H4 (cell line): Measurements from ENCODE around the gene NUDT3. TPM values are rescaled to one million over a fixed set of nuclear protein-coding genes. Genes with fewer than 3 reads are reported as not detected.

Experiments
- DNase-seq: peaks from one replicate; pipeline ENCODE4 v3.0.0-alpha.2; 2015; ENCODE audit warnings: low spot score
- total RNA-seq: library from RNA; depleted of rRNA; stranded (reverse); fragments of >200 nt; shearing (Covaris generic); gene quantifications from 2 replicates; pipeline ENCODE4 v1.2.3, GENCODE V29; 2014; rRNA removed

Gene NUDT3
- total RNA-seq, 1 experiment from 2014 or later = 11.5 TPM

DNA sequence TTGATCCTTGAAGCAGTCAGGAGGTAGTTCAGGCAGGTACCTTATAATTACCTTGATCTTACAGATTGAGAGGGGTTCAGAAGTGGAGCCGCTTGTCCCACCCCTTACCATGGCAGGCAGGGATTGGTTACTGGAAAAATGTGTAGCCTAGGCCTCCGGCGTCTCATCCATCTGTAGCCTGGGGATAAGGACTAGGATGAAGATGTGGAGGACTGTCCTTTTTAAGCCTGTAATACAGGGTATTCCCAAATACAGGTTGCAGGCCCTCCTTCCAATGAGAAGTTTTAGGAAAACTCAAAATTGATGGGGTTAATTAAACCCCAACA, 153.0 kb downstream of the NUDT3 start:
- no peak for DNase-seq

DNA sequence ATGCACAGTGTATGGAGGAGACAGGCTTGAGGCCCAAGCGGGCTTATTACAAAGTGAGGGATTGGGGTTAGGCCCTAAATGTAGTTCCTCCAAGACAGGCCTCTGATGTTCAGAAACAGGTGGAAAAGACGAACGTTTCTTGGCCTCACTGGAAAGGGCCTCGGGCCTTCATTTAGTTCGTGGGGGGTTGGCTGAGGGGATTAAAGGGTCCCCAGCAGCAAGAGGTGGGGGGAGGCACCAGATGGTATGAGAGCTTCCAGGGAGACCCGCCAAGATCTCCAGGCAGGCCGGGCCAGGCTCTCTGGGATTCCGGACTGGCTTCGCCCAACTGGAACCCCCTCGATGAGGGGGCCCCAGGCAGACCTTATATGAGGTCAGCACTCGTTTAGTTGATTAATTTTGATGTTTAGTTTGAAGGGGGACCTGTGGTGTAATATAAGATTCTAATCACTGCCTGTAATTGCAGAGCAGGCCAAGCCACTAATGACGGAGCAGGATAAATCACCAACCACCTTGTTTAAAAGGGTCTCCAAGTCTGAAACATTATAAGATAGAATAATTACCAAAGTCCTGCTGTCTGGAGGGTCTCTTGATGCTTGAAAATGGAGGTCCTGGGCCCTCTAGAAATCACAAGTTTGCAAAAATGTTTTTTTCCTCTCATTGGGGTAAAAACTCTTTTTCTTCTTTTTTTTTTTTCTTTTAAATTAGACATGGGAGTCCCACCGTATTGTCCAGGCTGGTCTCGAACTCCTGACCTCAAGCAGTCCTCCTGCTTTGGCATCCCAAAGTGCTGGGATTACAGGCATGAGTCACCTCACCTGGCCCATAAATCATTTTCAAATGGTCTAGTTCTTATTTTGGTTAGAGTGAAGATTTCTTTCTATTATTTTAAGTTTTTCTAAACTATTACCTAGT, 153.6 kb downstream of the NUDT3 start:
- no peak for DNase-seq

DNA sequence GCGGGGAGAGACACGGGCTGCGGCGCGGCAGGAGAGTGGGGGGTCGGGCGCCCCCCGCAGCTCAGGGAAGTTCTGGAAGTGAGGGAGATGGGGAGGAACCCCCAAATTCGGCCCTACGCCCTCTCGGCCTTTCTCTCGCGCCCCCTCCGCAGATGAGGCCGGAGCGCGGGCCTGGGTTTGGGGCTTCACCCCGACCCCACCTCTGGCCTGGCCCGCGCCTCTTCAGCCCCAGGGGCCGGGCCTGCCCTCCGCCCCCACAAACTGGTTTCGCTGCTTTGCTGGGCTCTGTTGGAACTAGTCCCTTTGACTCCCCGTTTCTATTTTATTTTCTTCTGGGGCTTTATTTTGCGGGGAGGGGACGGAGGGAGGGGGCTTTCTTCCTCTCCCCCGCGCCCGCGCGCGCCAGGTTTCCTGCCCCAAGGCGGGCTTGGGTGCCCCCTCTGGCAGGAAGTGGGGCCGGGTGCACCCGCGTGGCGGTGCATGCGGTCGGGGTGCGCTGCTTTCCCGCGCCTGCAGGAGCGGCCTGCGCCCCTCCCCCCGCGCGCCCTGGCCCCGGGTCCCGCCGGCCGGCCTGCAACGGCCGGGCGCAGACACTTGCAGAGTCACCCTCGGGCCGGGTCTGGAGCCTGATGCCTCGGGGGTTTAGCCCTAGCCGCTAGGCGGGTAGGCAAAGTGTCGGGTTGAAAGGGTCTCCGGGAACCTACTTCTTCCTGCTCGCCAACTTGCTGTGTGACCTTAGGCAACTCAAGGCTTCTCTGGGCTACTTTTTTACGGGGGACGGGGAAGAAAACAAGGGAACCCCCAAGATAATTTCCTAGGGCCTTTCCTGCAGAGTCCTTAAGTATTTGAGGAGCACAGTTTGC, 154.5 kb downstream of the NUDT3 start:
- no peak for DNase-seq

DNA sequence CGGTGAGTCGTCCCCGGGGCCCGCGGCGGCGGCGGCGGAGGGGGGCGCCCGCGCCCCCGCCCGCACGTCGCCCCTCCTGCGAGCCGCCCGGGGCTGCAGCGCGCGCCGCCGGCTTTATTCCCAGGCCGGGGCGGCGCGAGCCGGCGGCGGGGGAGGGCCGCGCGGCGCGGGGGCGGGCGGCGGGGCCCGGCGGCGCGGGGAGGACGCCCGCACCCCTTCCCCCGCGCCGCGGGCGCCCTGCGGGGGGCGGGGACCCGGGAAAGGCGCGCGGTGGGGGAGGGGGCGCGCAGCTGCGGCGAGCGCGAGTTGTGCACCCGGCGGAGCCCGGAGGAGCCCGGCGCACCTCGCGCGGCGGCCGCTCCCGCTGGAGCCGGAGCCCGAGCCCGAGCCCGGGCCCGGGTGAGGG, 155.2 kb downstream of the NUDT3 start:
- DNase-seq = no peak

DNA sequence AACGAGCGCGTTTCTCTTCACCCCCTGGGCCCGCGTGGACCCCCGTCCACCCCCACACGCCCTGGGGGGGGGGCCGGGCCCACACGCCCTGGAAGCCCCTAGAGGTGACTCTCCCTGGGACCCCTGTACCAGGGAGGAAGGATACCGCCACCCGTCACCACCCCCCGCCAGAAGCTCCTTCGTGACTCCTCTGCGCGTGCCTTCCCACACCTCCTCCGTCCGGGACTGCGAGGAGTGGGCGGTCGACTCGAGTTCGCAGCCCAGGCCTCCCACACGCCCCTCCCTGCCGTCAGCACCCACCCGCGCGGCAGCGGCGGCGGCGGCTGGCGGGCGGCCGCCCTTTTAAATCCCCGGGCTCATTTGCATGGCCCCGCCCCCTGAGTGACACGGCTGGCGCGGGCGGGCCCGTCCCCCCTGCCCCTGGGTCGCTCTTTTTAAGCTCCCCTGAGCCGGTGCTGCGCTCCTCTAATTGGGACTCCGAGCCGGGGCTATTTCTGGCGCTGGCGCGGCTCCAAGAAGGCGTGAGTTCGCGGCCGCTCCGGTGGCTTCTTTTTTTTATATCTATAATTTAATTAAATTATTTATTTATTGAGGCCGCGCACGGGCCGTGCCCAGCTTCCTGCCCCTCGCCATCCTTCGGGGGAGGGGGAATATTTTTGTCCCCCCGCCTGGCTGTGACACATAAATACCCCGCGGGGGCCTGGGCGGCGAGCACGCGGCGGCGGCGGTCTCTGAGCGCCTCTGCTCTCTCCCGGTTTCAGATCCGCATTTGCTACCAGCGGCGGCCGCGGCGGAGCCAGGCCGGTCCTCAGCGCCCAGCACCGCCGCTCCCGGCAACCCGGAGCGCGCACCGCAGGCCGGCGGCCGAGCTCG, 155.8 kb downstream of the NUDT3 start, which contains the start of gene HMGA1:
Gene HMGA1 (plus strand): TSS at position 431 of the 873 bp plus-strand sequence. CDS start 3,908 bp downstream, outside the sequence.
- DNase-seq = peak; percentile 79

DNA sequence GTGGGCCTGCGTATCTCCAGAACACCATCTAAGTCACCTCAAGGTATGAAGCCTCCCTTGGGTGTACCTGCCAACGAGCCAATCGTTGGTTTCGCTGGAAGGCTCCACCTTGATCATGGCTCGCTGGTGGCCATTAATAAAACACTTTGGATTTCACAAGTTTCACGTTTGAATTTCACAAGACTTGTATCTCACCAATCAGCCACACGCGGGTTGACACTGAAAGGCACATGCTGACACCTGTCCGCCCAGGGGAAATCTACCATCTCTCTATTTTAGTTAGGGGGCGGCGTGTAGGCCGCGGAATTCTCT, 156.4 kb downstream of the NUDT3 start:
- no peak for DNase-seq

DNA sequence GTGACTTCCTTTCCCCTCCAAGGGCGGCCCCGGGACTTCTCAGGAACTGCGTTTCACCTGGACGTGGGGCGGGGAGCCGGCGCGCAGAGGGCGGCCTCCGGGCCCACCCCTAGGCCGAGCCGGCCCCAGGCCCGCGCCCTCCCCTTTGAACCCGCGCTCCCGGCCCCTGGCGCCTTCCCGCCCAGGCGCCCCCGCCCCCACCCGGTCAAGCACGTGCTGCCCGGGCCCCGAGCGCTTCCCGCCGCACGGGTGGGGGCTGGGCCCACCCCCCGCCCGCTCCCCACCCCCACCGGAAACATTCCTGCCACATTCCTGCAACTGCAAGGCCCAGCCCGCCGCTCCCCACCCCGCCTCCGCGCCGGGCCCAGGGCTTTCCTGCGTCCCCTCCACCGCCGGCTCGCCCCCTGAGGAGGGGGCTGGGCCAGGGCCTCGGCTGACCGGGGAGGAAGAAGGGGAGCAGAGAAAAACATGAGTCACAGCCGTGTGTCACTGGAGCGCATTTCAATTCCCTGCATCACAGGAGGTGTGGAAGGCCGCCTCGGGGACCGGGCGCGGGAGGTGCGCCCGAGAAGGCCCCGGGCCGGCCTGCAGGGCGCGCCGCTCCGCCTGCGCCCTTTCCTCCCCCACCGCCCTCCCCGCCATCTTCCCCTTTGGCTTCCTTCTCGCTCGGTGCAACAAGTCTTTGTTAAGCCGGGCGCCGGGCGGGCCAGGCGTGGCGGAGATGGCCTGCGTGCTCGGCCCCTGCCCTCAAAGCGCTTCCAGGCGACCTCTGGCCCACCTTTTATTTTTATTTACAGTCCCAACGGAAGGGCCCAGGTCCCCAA, 156.9 kb downstream of the NUDT3 start:
- DNase-seq = no peak

DNA sequence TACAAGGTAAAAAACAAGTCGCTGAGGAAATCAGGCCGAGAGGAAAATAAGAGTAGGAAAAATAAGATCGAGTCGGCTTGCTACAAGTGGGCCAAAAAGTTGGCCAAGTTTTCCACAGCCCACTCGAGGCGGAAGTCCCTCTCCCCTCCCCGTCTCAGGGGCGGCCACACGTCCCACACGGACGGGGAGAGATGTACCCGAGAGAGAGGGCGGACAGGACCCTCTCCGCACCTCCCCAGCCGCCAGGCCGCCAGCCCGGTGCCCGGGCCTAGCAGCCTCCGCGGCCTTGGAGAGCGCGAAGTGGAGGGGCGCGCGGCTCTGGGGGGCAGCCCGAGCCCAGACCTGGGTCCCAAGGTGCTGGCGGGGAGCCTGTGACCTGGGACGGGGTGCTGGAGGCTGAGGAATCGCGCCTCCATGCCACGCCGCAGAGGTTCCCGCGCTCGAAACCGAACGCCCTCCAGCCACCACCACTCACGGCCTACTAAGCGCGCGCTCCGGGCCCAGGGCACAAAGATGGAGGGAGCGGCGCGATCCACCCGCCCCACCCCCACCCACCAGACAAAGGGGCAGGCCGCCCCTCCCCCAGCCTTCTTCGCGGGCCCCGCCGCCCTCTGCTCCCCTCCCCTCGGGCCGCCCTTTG, 157.7 kb downstream of the NUDT3 start:
- DNase-seq = no peak

DNA sequence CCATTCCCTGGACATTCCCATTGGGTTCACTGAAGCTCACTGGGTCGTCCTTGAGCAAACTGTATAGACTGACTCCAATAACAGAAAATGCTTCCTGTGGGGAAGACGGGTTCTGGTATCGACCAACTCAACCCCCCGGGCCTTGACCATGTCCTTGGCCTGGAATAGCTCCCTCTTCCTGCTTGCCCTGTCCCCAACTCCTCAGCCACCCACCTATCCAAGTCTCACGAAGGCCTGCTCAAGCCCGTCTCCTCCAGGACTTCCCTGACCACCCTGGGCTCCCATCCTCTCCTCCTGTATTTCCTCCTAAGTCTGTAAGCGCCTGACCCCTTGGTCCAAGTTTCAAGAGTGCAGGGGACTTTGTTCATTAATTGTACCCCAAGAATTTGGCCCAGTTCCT, 158.6 kb downstream of the NUDT3 start:
- no peak for DNase-seq

DNA sequence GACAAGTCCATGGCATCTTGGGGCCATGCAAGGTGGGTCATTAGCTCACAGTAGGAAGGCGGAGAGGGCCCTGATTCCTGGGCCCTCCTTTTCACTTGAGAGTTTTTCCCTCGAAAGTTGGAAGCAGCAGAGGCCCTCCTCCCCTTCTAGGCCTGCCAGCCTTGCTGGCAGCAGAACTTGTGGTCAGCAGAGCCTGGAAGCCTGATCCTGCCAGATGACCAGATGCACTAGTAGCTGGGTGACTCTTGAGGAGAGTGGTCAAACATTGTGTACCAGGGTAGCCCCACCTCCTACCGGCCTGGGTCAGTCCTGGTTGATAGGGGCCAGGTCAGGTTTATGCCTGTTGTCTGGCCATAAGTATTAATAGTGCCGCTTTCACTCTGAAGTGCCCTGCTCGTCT, 159.6 kb downstream of the NUDT3 start:
- no peak for DNase-seq

DNA sequence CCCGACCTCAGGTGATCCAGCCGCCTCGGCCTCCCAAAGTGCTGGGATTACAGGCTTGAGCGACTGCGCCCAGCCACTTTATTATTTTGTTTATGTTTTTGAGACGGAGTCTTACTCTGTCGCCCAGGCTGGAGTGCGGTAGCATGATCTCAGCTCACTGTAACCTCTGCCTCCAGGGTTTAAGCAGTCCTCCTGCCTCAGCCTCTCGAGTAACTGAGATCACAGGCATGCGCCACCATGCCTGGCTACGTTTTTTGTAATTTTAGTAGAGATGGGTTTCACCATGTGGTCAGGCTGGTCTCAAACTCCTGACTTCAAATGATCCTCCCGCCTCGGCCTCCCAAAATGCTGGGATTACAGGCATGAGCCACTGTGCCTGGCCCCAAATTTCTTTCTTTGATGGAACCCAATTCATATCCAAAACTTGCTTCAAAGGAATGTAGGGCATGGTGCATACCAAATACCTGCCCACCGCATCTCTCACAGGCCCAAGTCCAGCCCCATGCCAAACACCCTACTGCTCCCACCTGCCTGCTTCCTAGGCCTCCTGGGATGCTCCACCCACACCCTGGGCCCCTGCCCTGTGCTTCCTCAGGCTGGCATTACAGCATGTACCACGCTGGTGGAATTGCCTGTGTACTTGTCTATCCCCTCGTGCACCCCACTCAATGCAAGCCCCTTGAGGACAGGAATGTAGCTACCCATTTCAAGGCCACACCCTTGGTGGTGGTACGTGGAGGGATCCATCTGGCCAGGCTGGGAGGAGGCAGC, 160.7 kb downstream of the NUDT3 start:
- no peak for DNase-seq

DNA sequence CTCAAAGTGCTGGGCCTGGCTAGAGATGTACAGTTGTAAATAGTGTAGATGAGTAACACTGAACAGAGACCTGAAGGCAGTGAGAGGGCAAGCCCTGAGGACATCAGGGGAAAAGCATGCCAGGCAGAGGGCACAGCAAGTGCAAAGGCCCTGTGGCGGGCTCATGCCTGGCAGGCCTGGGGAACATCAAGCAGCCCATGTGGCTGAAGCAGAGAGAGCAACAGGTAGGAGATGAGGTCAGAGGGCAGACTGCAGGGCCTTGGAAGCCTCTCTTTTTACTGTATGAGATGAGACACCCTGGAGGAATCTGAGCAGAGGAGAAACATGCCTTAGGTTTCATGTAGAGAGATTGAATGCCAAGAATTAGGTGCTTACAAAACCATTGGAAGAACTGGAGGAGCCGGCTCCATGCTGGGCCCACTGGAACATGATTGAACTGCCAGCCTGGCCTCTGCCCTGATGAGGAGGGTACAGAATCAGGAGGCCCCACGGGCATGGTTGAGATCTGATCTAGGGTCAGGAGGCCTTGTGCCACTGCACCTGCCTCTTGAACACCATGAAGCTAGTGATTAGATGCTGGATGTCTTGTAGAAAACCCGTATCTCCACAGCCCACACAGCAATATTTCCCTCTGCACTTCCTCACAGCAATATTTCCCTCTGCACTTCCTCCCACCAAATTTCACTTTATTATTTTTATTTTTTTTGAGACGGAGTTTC, 161.7 kb downstream of the NUDT3 start:
- no peak for DNase-seq

DNA sequence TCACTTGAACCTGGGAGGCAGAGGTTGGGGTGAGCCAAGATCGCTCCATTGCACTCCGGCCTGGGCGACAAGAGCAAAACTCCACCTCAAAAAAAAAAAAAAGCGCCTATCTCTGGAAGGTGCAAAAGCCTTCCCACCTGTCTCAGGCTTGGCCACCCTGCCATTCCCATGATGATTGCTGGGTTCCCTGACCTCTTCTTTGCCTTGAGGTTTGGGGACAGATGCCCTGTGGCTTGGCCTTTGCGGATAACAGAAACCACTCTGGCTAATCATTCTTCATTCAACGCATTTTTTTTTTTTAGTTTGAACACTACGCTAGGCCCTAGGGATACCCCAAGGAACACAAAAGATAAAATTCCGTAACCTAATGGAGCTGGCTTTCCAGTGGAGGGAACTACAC, 162.6 kb downstream of the NUDT3 start:
- DNase-seq = no peak

Other genes with a start within 250 kb of the NUDT3 start
- not detected in 2 replicates for gene GRM4, start 246.6 kb downstream of the NUDT3 start, total RNA-seq
- 117 and 122 TPM in 2 replicates for gene HMGA1, start 155.8 kb downstream of the NUDT3 start, total RNA-seq
- 46.4 and 61.4 TPM in 2 replicates for gene SMIM29, start 143.7 kb downstream of the NUDT3 start, total RNA-seq
- gene RPS10, start 33.4 kb upstream of the NUDT3 start, total RNA-seq = 3,936 and 4,042 TPM in 2 replicates
- gene PACSIN1, start 73.4 kb upstream of the NUDT3 start, total RNA-seq = not detected in 2 replicates
- gene SPDEF, start 163.7 kb upstream of the NUDT3 start, total RNA-seq = 0.29 TPM in 1 of 2 replicates, not detected in the other